ENCODE measurements around the gene NOX5. TPM values are rescaled to one million over a fixed set of nuclear protein-coding genes. Genes with fewer than 3 reads are reported as not detected.

NOX5 gene
- polyA plus RNA-seq, 1 donor from 2014 or later = not detected

DNA sequence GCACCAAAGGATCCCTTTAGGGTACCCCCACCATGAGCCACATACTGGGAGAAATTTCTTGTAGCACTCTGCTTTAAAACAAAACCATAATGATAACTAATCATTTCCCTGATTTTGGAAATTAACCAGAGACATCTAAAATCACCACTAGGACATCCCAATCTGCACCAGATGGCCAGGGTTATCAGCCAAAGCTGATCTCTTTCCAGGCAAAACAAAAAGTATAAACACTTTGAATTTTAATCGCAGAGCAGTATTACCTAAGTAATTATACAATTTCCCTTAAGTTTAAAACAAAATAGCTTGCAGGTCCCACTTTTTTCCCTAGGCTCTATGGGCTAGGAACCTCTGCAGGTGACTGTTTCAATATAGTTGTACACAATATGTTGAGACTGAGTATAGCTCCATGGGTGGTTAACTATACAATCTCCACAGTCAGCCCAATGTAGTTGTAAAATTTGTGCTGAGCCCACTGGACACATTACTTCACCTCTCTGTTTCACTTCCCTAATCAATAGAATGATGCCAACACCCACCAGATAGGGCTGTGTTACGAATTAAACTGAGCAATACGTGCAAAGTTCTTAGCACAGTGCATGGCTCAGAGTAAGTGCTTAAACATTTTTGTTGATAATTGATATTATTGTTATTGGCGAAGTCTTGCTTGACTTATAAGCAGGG is 629 bp upstream of the NOX5 start:
- H3K9me2 ChIP-seq (ENCODE audit: insufficient read depth, low read length) = no peaks in the 10 kb centered on the region
- H3K9ac ChIP-seq (ENCODE audit: low read length) = no peak overlapping the region
- H2AFZ ChIP-seq (ENCODE audit: low read depth, low read length) = no peak overlapping the region
- no peak overlapping the region for H3K27ac ChIP-seq (ENCODE audit: low read length)
- H3K4me2 ChIP-seq (ENCODE audit: low read length) = no peak overlapping the region
- H3K36me3 ChIP-seq (ENCODE audit: insufficient read depth, low read length) = no peaks in the 10 kb centered on the region
- TF ChIP-seq, protein P1, sequence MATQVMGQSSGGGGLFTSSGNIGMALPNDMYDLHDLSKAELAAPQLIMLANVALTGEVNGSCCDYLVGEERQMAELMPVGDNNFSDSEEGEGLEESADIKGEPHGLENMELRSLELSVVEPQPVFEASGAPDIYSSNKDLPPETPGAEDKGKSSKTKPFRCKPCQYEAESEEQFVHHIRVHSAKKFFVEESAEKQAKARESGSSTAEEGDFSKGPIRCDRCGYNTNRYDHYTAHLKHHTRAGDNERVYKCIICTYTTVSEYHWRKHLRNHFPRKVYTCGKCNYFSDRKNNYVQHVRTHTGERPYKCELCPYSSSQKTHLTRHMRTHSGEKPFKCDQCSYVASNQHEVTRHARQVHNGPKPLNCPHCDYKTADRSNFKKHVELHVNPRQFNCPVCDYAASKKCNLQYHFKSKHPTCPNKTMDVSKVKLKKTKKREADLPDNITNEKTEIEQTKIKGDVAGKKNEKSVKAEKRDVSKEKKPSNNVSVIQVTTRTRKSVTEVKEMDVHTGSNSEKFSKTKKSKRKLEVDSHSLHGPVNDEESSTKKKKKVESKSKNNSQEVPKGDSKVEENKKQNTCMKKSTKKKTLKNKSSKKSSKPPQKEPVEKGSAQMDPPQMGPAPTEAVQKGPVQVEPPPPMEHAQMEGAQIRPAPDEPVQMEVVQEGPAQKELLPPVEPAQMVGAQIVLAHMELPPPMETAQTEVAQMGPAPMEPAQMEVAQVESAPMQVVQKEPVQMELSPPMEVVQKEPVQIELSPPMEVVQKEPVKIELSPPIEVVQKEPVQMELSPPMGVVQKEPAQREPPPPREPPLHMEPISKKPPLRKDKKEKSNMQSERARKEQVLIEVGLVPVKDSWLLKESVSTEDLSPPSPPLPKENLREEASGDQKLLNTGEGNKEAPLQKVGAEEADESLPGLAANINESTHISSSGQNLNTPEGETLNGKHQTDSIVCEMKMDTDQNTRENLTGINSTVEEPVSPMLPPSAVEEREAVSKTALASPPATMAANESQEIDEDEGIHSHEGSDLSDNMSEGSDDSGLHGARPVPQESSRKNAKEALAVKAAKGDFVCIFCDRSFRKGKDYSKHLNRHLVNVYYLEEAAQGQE (IDR thresholded peaks at IDR 0.05; ENCODE audit: borderline replicate concordance) = no peak
- TF ChIP-seq, protein P2, sequence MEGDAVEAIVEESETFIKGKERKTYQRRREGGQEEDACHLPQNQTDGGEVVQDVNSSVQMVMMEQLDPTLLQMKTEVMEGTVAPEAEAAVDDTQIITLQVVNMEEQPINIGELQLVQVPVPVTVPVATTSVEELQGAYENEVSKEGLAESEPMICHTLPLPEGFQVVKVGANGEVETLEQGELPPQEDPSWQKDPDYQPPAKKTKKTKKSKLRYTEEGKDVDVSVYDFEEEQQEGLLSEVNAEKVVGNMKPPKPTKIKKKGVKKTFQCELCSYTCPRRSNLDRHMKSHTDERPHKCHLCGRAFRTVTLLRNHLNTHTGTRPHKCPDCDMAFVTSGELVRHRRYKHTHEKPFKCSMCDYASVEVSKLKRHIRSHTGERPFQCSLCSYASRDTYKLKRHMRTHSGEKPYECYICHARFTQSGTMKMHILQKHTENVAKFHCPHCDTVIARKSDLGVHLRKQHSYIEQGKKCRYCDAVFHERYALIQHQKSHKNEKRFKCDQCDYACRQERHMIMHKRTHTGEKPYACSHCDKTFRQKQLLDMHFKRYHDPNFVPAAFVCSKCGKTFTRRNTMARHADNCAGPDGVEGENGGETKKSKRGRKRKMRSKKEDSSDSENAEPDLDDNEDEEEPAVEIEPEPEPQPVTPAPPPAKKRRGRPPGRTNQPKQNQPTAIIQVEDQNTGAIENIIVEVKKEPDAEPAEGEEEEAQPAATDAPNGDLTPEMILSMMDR (IDR thresholded peaks at IDR 0.05; ENCODE audit: poor library complexity, severe bottlenecking) = no peak
- TF ChIP-seq RAD21 (conservative IDR thresholded peaks at IDR 0.05) = no peak
- no peak for TF ChIP-seq POLR2AphosphoS5 (IDR thresholded peaks at IDR 0.05)
- TF ChIP-seq EZH2 (IDR thresholded peaks at IDR 0.05; ENCODE audit: borderline replicate concordance, insufficient read depth, low read length, poor library complexity, severe bottlenecking) = no peak
- TF ChIP-seq TAF1 (IDR thresholded peaks at IDR 0.05; ENCODE audit: low read depth) = no peak
- no peaks in the 10 kb centered on the region for H3K27me3 ChIP-seq (ENCODE audit: insufficient read depth, low read depth, low read length)
- no peaks in the 10 kb centered on the region for H3K79me2 ChIP-seq (replicated peaks; ENCODE audit: insufficient read depth, low read length)
- H3K4me3 ChIP-seq (ENCODE audit: low read length) = no peak overlapping the region
- H4K20me1 ChIP-seq (ENCODE audit: insufficient read depth) = no peaks in the 10 kb centered on the region
- no peaks in the 10 kb centered on the region for H3F3A ChIP-seq (ENCODE audit: insufficient read depth, low read length, poor library complexity, severe bottlenecking)
- no peaks in the 10 kb centered on the region for H3K9me3 ChIP-seq (ENCODE audit: low read length)

DNA sequence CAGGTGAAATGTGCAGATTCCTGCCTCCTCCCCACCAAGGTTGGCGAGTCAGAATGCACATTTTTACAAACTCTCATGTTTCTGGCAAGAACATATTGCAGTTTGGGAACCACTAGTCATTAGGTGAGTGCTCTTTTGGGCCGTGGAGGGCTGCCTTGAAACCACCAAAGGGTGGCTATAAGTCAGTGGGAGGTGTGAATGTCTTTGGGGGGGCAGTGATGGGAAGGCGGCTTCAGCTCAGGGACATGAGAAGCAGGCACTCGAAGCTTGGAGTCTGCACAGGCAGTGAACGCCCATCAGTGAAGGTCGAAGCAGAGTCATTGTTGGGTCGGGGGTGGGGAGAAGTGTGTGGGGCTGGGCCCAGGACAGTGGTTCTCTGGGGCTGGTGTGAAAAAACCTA is 1.1 kb downstream of the NOX5 start:
- Histone ChIP-seq H3K9me2 (ENCODE audit: insufficient read depth, low read length) (no peaks in the 10 kb centered on the region), H3K36me3 (ENCODE audit: insufficient read depth, low read length) (no peaks in the 10 kb centered on the region), H3K4me3 (ENCODE audit: low read length) (no peak overlapping the region), H3K27ac (ENCODE audit: low read length) (no peak overlapping the region), H3F3A (ENCODE audit: insufficient read depth, low read length, poor library complexity, severe bottlenecking) (no peaks in the 10 kb centered on the region), H3K4me2 (ENCODE audit: low read length) (no peak overlapping the region), H3K79me2 (replicated peaks; ENCODE audit: insufficient read depth, low read length) (no peaks in the 10 kb centered on the region), H3K9ac (ENCODE audit: low read length) (no peak overlapping the region), H3K9me3 (ENCODE audit: low read length) (no peaks in the 10 kb centered on the region), H4K20me1 (ENCODE audit: insufficient read depth) (no peaks in the 10 kb centered on the region), H2AFZ (ENCODE audit: low read depth, low read length) (no peak overlapping the region), H3K27me3 (ENCODE audit: insufficient read depth, low read depth, low read length) (no peaks in the 10 kb centered on the region)
- TF ChIP-seq POLR2AphosphoS5 (IDR thresholded peaks at IDR 0.05) = no peak
- no peak for TF ChIP-seq RAD21 (conservative IDR thresholded peaks at IDR 0.05)
- TF ChIP-seq, protein P1 (IDR thresholded peaks at IDR 0.05; ENCODE audit: borderline replicate concordance) = no peak
- TF ChIP-seq, protein P2 (IDR thresholded peaks at IDR 0.05; ENCODE audit: poor library complexity, severe bottlenecking) = no peak
- no peak for TF ChIP-seq EP300 (conservative IDR thresholded peaks at IDR 0.05; ENCODE audit: poor library complexity, severe bottlenecking)
- TF ChIP-seq SMC3 (conservative IDR thresholded peaks at IDR 0.05; ENCODE audit: poor library complexity) = no peak
- TF ChIP-seq MXI1 (conservative IDR thresholded peaks at IDR 0.05; ENCODE audit: poor library complexity, severe bottlenecking) = no peak
- TF ChIP-seq TAF1 (IDR thresholded peaks at IDR 0.05; ENCODE audit: low read depth) = no peak
- no peak for TF ChIP-seq EZH2 (IDR thresholded peaks at IDR 0.05; ENCODE audit: borderline replicate concordance, insufficient read depth, low read length, poor library complexity, severe bottlenecking)
